Body of pancreas (tissue), 4 donors: ENCODE results near the gene TMEM14A. TPM values are rescaled to one million over a fixed set of nuclear protein-coding genes. Genes with fewer than 3 reads are reported as not detected.

Source experiments
- ATAC-seq: fragments of 150-250 bp; one replicate; pipeline ENCODE4 v1.9.1; 2016
- DNase-seq, 4 donors: peaks; one replicate each; pipeline ENCODE4 v3.0.0-alpha.2; 2019
- H3K27ac ChIP-seq, 4 donors: fragments of 200-600 bp; sonication (generic); 1 replicate in 3 of 4; 2 replicates in 1 of 4; pipeline versions ENCODE4 v1.5.1 to v1.6.1; 2016 to 2019; ENCODE audit warnings: mild to moderate bottlenecking in 1 of 4, mixed read lengths in 1 of 4, moderate library complexity in 1 of 4
- H3K27me3 ChIP-seq, 2 donors: fragments of 200-600 bp; sonication (generic); one replicate each; pipeline ENCODE4 v1.6.0; 2016; ENCODE audit warnings: mild to moderate bottlenecking in 1 of 2
- H3K36me3 ChIP-seq, 2 donors: fragments of 200-600 bp; sonication (generic); replicated peaks in 1 of 2; 2 replicates each; pipeline ENCODE4 v1.5.1; 2016; ENCODE audit warnings: low read depth in 2 of 2; ENCODE audit not compliant: insufficient read depth in 1 of 2
- H3K4me1 ChIP-seq: fragments of 200-600 bp; sonication (generic); one replicate; pipeline ENCODE4 v1.6.0; 2016
- H3K4me3 ChIP-seq, 2 donors: fragments of 200-600 bp; sonication (generic); 1 replicate in 1 of 2; 2 replicates in 1 of 2; pipeline ENCODE4 v1.5.1; 2016 to 2019
- H3K9me3 ChIP-seq, 3 donors: fragments of 200-600 bp; sonication (generic); 1 replicate in 2 of 3; 2 replicates in 1 of 3; pipeline ENCODE4 v1.5.1; 2016
- CTCF ChIP-seq, 7 experiments: fragments of 450-650 bp in 4 of 7; fragments of 200-600 bp in 3 of 7; sonication (generic) in 3 of 7; IDR thresholded peaks; one replicate each; pipeline ENCODE4 v1.5.1; 2016 to 2019; ENCODE audit warnings: antibody characterized with exemption in 7 of 7
- POLR2A ChIP-seq, 3 donors: fragments of 450-650 bp; IDR thresholded peaks; one replicate each; pipeline ENCODE4 v1.6.1; 2016; ENCODE audit warnings: antibody characterized with exemption in 3 of 3, mild to moderate bottlenecking in 2 of 3
- WGBS, 2 donors: methylation state at CpG; one replicate each; pipeline ENCODE4 v1.1.5; 2017; 5-methylcytosine and 5-hydroxymethylcytosine counted together
- intact Hi-C: fragments of 100-400 bp; cut with DNase I; formaldehyde crosslinking; loops from one replicate; pipeline ENCODE4 v1.15.1; 2023
- total RNA-seq, 2 donors: library from RNA; depleted of rRNA; stranded (reverse); fragments of >200 nt; gene quantifications; one replicate each; pipeline ENCODE4 v1.1.0, GENCODE V29; 2016

TMEM14A gene
- total RNA-seq, 2 donors from 2014 or later: 14.8 to 33.2 TPM

- Histone ChIP-seq H3K4me3 (no peak overlapping the region), H3K9me3 (no peaks in the 10 kb centered on the region), H3K4me1 (peaks cover 20% of the 10 kb centered on the region), H3K27me3 (no peaks in the 10 kb centered on the region), H3K27ac (no peak overlapping the region), H3K36me3 (no peaks in the 10 kb centered on the region)
- TF ChIP-seq CTCF (IDR thresholded peaks at IDR 0.05): no peak
- no peak for TF ChIP-seq POLR2A (IDR thresholded peaks at IDR 0.05)
- 64 to 68% methylated on average over 3 of the region's 3 CpGs for WGBS, 2 donors
- no peak for DNase-seq
- no peak for ATAC-seq
- intact Hi-C loops: loop anchor here (5.0 kb wide), 1 partner anchor 249 kb away; no protein-coding TSS in a partner anchor
These were observed 9.4 kb upstream of the TMEM14A start for GRCh38 chr6:52661551-52661950.

- Histone ChIP-seq H3K36me3 (no peaks in the 10 kb centered on the region), H3K27me3 (no peaks in the 10 kb centered on the region), H3K9me3 (no peaks in the 10 kb centered on the region), H3K27ac (no peak overlapping the region), H3K4me3 (no peak overlapping the region), H3K4me1 (peaks cover 24% of the 10 kb centered on the region)
- ATAC-seq (no peak), DNase-seq (no peak)
- intact Hi-C loops: loop anchor here (5.0 kb wide), 1 partner anchor 250 kb away; no protein-coding TSS in a partner anchor
- WGBS, 2 donors: 67 to 72% methylated on average over 2 of the region's 2 CpGs
- TF ChIP-seq CTCF (IDR thresholded peaks at IDR 0.05) (no peak), POLR2A (IDR thresholded peaks at IDR 0.05) (no peak)
These were observed 8.9 kb upstream of the TMEM14A start for GRCh38 chr6:52662031-52662430.

GRCh38 chr6:52663120-52663935 lies 7.6 kb upstream of the TMEM14A start:
- peak; percentile 47 to 65 (median 58) for DNase-seq
- Histone ChIP-seq H3K9me3 (no peaks in the 10 kb centered on the region), H3K27ac (peak overlapping the region in 3 of 4 donors; percentile 68 to 83 (median 82)), H3K27me3 (no peaks in the 10 kb centered on the region), H3K4me3 (peak overlapping the region in 1 of 2 donors; percentile 34), H3K4me1 (peaks cover 24% of the 10 kb centered on the region), H3K36me3 (no peaks in the 10 kb centered on the region)
- TF ChIP-seq POLR2A (IDR thresholded peaks at IDR 0.05) (no peak), CTCF (IDR thresholded peaks at IDR 0.05) (peak; percentile 50 to 96 (median 91))
- ATAC-seq: peak; percentile 73
- intact Hi-C loops: loop anchor here (5.0 kb wide), 1 partner anchor 251 kb away; no protein-coding TSS in a partner anchor
- 9 to 10% methylated on average over 12 of the region's 12 CpGs for WGBS, 2 donors

- DNase-seq: no peak
- intact Hi-C loops: loop anchor here (5.0 kb wide), 1 partner anchor 252 kb away; no protein-coding TSS in a partner anchor
- Histone ChIP-seq H3K4me1 (peaks cover 24% of the 10 kb centered on the region), H3K9me3 (no peaks in the 10 kb centered on the region), H3K27ac (peak overlapping the region in 3 of 4 donors; percentile 68 to 83 (median 82)), H3K27me3 (no peaks in the 10 kb centered on the region), H3K36me3 (no peaks in the 10 kb centered on the region), H3K4me3 (peak overlapping the region in 1 of 2 donors; percentile 34)
- no peak for ATAC-seq
- 0 to 1% methylated on average over 11 of the region's 11 CpGs for WGBS, 2 donors
- TF ChIP-seq POLR2A (IDR thresholded peaks at IDR 0.05) (no peak), CTCF (IDR thresholded peaks at IDR 0.05) (peak in 2 of 7 experiments; percentile 11 to 28)
These were observed 7.1 kb upstream of the TMEM14A start for GRCh38 chr6:52663936-52664185.
